ENCODE data around the gene HEATR9.
"Not testable (repeated sequence)": the region's sequence is repeated elsewhere in the genome, so short reads cannot be mapped to it uniquely, and the experiment has no call there.

HEATR9 gene, protein sequence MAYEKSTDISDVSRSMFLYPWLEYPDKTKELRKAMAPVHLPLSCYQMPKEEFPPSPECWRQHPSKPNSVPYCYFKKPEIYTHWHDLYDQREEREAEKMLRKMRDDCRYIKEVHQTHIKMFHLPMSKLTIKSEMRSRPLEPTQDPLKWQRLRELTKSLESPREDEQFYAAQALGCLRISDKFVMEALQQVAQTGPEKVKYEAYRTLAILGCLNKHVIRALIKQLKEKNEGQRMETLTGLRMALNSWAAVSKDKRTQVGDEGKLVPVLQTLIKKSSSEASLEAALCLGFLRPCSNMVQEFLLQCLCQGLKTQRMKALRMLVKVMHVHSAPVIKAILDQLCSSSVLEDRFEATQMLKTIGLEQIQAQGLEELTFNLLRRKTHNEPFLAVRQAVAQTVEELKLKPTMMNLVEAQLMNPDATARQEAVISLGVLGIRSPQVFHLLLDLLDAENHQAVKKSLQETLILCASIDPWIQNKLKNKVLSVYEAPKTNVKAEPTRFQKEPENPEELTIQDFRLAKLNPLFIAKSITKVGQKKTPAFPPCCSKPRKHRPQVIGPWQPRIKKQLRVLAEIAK

GRCh38 chr17:35868737-35869136 lies at the start of gene HEATR9:
HEATR9 (minus strand) TSS chr17:35868891; CDS start chr17:35868742, 149 bp downstream.
- DNase-seq (ENCODE audit: low spot score), result no peak

- DNase-seq (ENCODE audit: low spot score), result no peak
Measured at GRCh38 chr17:35917519-35918213, 49.0 kb upstream of the HEATR9 start.

DNA sequence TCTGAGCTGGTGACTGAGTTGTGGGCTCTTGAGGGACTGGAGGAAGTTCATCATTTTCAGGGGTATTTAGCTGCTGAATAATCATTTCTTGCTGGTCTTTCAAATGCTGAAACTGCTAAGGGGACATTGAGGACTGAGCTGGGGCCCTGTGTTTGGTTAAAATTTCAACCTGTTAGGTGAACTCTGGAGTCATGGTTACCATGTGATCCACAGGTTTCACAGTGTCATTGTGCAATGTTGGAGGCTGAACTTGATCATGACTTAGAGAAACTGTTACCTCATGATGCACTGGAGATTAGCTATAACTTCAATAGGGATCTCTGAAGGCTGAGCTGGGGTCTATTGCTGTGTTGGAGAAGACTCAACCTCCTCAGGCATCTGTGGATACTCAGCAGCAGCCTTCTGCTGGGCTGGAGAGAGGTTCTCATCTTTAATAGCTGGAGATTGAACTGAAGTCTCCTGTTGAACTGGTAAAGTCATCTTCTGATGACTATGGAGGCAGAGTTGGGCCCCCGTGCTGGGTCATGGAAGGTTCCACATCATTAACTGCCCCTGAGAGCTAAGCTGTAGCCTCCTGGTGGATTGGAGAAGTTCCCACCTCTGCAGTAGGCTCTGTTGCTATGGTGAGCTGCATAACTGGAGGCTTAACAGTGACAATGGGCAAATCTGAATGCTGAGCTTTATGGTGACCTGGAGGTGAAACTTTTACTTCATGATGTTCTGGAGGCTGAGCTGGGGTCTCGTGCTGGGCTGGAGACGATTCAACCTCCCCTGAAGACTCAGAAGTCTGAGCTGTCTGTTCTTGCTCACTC lies 46.7 kb upstream of the HEATR9 start:
- DNase-seq (ENCODE audit: low spot score), result no peak

DNA sequence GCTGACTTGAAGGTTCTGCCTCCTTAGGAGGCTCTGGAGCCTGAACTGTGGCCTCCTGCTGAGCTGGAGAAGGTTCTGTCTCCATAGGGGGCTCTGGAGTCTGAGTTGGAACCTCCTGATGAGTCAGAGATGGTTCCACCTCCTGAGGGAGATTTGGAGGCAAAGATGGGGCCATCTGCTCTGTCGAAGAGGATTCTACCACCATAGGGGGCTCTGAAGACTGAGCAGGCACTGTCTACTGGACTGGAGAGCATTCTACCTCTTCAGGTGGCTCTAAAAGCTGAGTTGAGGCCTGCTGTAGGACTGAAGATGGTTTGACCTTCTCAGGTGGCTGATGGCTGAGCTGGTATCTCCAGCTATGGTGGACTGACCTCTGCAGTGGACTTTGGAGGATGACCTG lies 45.7 kb upstream of the HEATR9 start:
- DNase-seq (ENCODE audit: low spot score), result no peak

- no peak for DNase-seq (ENCODE audit: low spot score)
Measured at GRCh38 chr17:35913609-35914008, 44.9 kb upstream of the HEATR9 start.

GRCh38 chr17:35912942-35913341 lies 44.3 kb upstream of the HEATR9 start:
- no peak for DNase-seq (ENCODE audit: low spot score)

- no peak for DNase-seq (ENCODE audit: low spot score)
Measured at GRCh38 chr17:35912339-35912912, 43.7 kb upstream of the HEATR9 start.

DNA sequence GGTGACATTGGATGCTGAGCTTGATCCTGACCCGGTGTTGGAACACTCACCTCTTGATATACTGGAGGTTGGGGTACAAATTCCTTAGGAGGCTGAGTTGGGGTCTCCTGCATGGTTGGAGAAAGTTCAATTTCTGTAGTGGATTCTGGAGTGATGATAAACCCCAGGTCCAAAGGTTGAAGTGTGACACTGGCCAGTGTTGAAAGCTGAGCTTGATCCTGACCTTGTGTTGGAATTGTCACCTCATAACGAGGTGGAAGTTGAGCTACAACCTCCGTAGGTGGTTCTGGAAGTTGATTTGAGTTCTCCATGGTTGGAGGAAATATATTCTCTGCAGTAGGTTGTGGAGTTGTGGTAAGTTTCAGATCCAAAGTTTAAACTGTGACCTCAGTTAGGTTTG lies 40.7 kb upstream of the HEATR9 start:
- no peak for DNase-seq (ENCODE audit: low spot score)

GRCh38 chr17:35907691-35908090 lies 39.0 kb upstream of the HEATR9 start:
- no peak for DNase-seq (ENCODE audit: low spot score)

DNA sequence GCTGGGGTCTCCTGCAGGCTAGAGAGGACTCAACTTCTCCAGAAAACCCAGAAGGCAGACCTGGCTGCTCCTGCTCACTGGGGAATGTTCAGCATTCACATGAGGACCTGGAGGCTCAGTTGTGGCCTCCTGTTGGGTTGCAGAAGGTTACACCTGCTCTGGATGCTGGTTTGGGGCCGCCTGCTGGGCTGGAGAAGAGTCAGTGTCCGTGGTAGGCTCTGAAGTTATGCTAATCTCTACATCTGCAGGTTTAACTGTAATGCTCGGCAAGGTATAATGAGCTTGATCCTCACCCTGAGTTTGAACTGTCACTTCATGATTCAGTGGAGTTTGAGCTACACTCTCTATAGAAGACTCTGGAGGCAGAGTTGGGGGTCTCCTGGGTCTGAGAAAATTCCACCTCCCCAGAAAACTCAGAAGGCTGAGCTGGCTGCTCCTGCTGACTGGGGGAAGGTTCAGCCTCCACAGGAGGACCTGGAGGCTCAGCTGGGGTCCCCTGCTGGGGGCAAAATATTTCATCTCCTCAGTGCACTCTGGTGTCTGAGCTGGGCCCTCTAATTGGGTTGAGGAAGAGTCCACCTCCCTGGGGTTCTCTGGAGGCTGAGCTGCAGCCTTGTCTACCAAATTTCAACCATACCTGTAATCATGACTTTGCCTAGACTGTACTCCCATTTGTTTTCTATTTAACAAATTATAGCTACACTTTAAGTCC lies 38.4 kb upstream of the HEATR9 start:
- no peak for DNase-seq (ENCODE audit: low spot score)

- DNase-seq (ENCODE audit: low spot score), result no peak
Measured at GRCh38 chr17:35906191-35906925, 37.7 kb upstream of the HEATR9 start.

DNA sequence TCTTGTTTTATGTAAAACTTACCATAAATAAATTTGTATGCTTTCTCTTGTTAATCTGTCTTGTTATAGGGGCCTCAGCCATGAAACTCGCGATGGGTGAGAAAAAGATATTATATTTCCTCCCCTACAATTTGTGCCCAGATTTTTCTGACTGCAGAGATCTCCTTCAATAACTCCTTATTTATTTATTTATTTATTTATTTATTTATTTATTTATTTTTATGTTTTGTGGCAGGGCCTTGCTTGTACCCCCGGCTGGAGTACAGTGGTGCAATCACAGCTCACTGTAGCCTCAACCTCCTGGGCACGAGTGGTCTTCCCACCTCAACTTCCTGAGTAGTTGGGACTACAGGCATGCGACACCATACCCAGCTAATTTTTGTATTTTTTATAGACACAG lies 34.8 kb upstream of the HEATR9 start:
- DNase-seq (ENCODE audit: low spot score), result no peak

GRCh38 chr17:35901631-35902175 lies 33.0 kb upstream of the HEATR9 start:
- DNase-seq (ENCODE audit: low spot score), result no peak

DNA sequence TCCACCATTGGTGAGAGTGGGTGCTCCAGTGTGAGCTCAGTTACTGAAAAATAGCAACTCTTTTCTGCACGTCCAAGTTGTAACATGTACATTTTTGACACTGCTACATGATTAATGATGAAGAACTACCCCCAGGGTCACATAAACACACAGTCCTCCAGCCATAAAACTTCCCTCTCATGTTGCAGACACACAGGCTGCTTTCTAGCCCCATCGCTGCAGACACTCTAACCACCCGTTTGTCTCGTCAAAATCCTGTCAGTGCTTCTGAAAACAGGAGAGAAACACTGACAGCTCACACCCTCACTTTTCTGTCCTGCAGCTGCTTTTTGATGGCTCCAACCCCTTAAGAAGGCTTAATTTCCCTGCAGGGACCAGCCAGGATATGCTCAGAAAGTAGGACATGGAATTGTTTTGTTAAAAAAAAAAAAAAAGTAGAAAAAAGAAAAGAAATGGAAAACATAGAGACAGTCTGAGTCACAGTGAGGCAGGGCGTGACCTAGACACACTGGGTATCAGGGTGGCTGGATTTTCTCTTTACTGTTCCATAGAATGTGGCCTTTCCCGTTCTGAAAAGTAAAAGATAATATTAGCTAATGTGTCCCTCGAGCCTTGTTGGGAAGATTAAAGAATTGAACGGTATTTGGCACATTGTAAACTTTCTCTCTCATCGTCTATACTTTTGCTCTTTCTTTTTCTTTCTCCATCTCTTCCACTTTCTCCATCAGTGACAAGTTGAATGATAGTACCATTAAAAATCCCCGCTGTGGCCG lies 32.2 kb upstream of the HEATR9 start:
- DNase-seq (ENCODE audit: low spot score), result no peak

DNA sequence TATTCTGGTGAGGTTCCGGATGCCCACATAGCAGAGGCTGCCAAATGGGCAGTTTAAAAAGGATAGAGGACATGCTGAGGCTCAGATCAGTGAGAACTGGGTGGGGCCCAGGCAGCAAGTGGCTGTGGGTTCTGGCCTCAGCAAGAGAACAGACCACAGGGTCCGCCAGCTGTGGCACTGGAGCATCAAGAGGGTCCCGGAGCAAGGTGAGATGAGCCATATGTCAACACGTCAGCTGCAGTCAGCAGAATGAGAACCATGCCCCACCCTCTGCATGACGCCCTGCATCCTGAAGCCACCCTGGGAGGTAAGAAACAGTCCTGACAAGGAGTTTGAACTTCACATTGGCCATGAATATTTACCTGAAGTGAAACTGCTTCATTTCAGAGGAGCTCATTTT lies 31.6 kb upstream of the HEATR9 start:
- no peak for DNase-seq (ENCODE audit: low spot score)

DNA sequence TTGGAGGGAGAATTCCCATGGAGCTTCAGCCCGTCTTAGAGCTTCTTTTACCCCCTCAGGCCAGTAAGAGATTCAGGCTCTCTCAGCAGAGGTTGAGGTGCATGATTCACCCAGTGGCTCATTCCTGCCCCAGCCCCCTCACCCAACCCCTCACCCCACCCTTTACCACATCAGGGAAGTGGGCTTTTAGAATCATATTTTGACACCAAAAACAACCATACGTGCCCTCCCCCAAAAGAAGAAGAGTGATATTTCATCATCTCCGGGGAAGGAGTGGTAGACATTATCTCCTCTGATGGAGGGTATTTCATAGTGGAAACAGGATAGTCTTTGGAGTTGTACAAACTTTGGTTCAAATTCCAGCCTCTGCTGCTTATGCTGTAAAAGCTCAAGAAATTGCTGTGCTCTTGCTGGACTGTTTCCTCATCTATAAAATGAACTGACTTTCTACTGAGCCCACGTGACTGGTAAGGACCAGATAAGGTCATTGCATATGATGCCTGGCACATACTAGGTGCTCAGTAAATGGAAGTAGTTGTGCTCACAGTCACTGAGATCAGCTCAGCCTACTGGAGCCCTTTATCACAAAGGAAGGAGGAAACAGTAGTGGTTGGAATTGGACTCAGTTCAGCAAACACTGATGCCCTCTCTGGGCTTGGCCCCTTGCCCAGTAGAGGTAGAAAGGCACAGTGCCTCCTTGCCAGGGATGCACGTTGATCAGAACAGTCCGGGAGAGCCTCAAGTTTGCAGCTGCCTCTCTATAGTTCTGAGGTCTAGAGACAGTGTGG lies 29.8 kb upstream of the HEATR9 start:
- no peak for DNase-seq (ENCODE audit: low spot score)

DNA sequence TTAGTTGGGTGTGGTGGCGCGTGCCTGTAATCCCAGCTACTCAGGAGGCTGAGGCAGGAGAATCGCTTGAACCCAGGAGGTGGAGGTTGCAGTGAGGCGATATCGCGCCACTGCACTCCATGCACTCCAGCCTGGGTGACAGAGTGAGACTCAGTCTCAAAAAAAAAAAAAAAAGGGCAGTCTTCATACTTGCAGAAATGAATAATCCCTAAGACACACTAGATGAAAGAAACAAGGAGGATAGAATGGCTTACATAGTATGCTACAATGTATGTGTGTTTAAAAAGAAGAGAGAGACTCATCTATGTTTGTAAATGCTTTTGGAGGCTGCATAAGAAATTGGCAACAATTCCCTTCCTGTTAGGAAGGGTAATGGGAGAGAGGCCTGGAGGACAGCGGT lies 29.1 kb upstream of the HEATR9 start:
- not testable (repeated sequence) for DNase-seq (ENCODE audit: low spot score)
